HepG2 (cell line): Measurements from ENCODE around the gene CES3. TPM values are rescaled to one million over a fixed set of nuclear protein-coding genes. Genes with fewer than 3 reads are reported as not detected.

Source experiments
- GMEB2 ChIP-seq: IDR thresholded peaks from 2 replicates; pipeline ENCODE4 v1.6.1; 2016; ENCODE audit warnings: missing biosample characterization, missing genetic modification reagents, low read depth
- HMG20A ChIP-seq: IDR thresholded peaks from 2 replicates; pipeline ENCODE4 v1.6.1; 2016; ENCODE audit warnings: borderline replicate concordance
- MAFG ChIP-seq: sonication (generic); formaldehyde crosslinking; IDR thresholded peaks from 2 replicates; pipeline ENCODE4 v1.5.1; 2020; ENCODE audit warnings: mild to moderate bottlenecking, missing genetic modification reagents
- MEIS1 ChIP-seq: sonication (generic); formaldehyde crosslinking; IDR thresholded peaks from 2 replicates; pipeline ENCODE4 v1.9.0; 2021; ENCODE audit warnings: mild to moderate bottlenecking, missing genetic modification reagents, moderate library complexity, borderline replicate concordance
- MIER3 ChIP-seq: IDR thresholded peaks from 2 replicates; pipeline ENCODE4 v1.6.1; 2016; ENCODE audit warnings: missing compliant biosample characterization, borderline replicate concordance
- MYPOP ChIP-seq: sonication (generic); formaldehyde crosslinking; IDR thresholded peaks from 2 replicates; pipeline ENCODE4 v1.8.1; 2023; ENCODE audit warnings: mild to moderate bottlenecking, moderate library complexity, missing genetic modification reagents
- NONO ChIP-seq, 2 experiments: fragments of 450-650 bp in 1 of 2; sonication (generic) in 1 of 2; formaldehyde crosslinking in 1 of 2; IDR thresholded peaks in 1 of 2; conservative IDR thresholded peaks in 1 of 2; 2 replicates each; pipeline versions ENCODE4 v1.6.1 to v1.8.0; 2017 to 2022; ENCODE audit warnings: mild to moderate bottlenecking in 1 of 2, missing genetic modification reagents in 1 of 2, moderate library complexity in 1 of 2
- TERF1 ChIP-seq: sonication (generic); formaldehyde crosslinking; IDR thresholded peaks from 2 replicates; pipeline ENCODE4 v1.8.0; 2022; ENCODE audit warnings: mild to moderate bottlenecking, missing genetic modification reagents, moderate library complexity
- TSC22D2 ChIP-seq: sonication (generic); formaldehyde crosslinking; IDR thresholded peaks from 2 replicates; pipeline ENCODE4 v1.5.1; 2020; ENCODE audit warnings: missing genetic modification reagents, mild to moderate bottlenecking, borderline replicate concordance
- ZNF263 ChIP-seq: sonication (generic); formaldehyde crosslinking; IDR thresholded peaks from 2 replicates; pipeline ENCODE4 v1.4.0; 2020; ENCODE audit warnings: missing genetic modification reagents
- ZNF296 ChIP-seq: sonication (generic); formaldehyde crosslinking; conservative IDR thresholded peaks from 2 replicates; pipeline ENCODE4 v1.5.0; 2020; ENCODE audit warnings: mild to moderate bottlenecking, missing genetic modification reagents
- ZNF687 ChIP-seq: sonication (generic); formaldehyde crosslinking; IDR thresholded peaks from 2 replicates; pipeline ENCODE4 v1.5.1; 2020; ENCODE audit warnings: mild to moderate bottlenecking, missing genetic modification reagents, moderate library complexity
- polyA plus RNA-seq, 8 experiments: library from polyadenylated mRNA; depleted of rRNA in 3 of 8; stranded (reverse) in 7 of 8; unstranded in 1 of 8; fragments of >200 nt; fragmentation: Illumina TruSeq in 4 of 8; extraction: Trizol in 4 of 8; gene quantifications; 2 replicates each; pipeline versions ENCODE4 v1.2.1 to v1.2.3, GENCODE V29; 2011 to 2016; ENCODE audit warnings: low read depth in 4 of 8, missing spikeins in 1 of 8, mixed read lengths in 1 of 8; ENCODE audit not compliant: insufficient read depth in 1 of 8
- total RNA-seq, 5 experiments: library from RNA; depleted of rRNA; stranded (reverse); fragments of >200 nt; fragmentation: Illumina TruSeq; extraction: Trizol; gene quantifications; 2 replicates each; pipeline ENCODE4 v1.2.3, GENCODE V29; 2016; ENCODE audit warnings: low read depth in 1 of 5
- TF ChIP-seq, protein P1 (sequence below): sonication (generic); formaldehyde crosslinking; IDR thresholded peaks from 2 replicates; pipeline ENCODE4 v1.4.0; 2020; ENCODE audit warnings: missing genetic modification reagents
- TF ChIP-seq, protein P2 (sequence below), 2 experiments: sonication (generic) in 1 of 2; formaldehyde crosslinking in 1 of 2; IDR thresholded peaks; 2 replicates each; pipeline versions ENCODE4 v1.4.0 to v1.6.1; 2016 to 2020; ENCODE audit warnings: borderline replicate concordance in 1 of 2, low read depth in 1 of 2, mild to moderate bottlenecking in 1 of 2, missing genetic modification reagents in 1 of 2

Gene CES3
- total and polyA plus RNA-seq, 2 of the 13 experiments (the other 11 are each of a cell fraction or from before 2014, with no cell fraction given) = 6.6 to 17.4 TPM

DNA sequence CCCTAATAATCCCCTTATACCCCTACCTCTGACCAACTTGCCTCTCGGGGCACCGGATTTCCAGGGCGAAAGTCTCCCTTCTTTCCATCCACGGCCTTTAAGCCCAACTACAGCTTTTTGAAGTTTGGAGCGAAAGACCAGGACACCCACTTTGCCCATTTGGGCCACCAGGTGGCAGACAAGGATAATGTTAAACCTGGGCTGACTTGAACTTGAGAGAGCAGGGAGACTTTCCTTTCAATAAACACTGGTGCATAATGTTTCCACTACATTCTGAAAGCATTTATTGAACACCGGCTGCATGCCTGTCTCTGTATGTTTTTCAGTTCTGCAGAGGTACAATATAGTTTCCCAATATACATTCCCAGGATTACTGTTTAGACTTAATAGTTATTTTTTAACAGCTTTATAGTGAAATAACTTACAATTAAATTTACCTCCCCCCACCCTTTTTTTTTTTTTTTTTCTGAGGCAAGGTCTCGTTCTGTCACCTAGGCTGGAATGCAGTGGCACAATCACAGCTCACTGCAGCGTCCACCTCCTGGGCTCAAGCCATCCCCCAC lies 6.9 kb upstream of the CES3 start (continued):
- TF ChIP-seq ZNF687 (CRISPR knock-in tag) (no peak), ZNF263 (CRISPR knock-in tag) (no peak), GMEB2 (CRISPR knock-in tag) (no peak), MIER3 (CRISPR knock-in tag) (peak; percentile 74; the same call in 1 of the 2 replicates), MEIS1 (CRISPR knock-in tag) (no peak), TERF1 (CRISPR knock-in tag) (no peak), MAFG (CRISPR knock-in tag) (no peak), ZNF296 (CRISPR knock-in tag) (no peak), MYPOP (CRISPR knock-in tag) (peak; percentile 35; the same call in 1 of the 2 replicates), TSC22D2 (CRISPR knock-in tag) (no peak), NONO (IDR thresholded peaks at IDR 0.05) (no peak), NONO (CRISPR knock-in tag; conservative IDR thresholded peaks at IDR 0.05) (no peak), HMG20A (CRISPR knock-in tag) (peak; percentile 33; the same call in 1 of the 2 replicates)
- TF ChIP-seq, protein P1, sequence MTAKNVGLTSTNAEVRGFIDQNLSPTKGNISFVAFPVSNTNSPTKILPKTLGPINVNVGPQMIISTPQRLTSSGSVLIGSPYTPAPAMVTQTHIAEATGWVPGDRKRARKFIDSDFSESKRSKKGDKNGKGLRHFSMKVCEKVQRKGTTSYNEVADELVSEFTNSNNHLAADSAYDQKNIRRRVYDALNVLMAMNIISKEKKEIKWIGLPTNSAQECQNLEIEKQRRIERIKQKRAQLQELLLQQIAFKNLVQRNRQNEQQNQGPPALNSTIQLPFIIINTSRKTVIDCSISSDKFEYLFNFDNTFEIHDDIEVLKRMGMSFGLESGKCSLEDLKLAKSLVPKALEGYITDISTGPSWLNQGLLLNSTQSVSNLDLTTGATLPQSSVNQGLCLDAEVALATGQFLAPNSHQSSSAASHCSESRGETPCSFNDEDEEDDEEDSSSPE = no peak
- TF ChIP-seq, protein P2, sequence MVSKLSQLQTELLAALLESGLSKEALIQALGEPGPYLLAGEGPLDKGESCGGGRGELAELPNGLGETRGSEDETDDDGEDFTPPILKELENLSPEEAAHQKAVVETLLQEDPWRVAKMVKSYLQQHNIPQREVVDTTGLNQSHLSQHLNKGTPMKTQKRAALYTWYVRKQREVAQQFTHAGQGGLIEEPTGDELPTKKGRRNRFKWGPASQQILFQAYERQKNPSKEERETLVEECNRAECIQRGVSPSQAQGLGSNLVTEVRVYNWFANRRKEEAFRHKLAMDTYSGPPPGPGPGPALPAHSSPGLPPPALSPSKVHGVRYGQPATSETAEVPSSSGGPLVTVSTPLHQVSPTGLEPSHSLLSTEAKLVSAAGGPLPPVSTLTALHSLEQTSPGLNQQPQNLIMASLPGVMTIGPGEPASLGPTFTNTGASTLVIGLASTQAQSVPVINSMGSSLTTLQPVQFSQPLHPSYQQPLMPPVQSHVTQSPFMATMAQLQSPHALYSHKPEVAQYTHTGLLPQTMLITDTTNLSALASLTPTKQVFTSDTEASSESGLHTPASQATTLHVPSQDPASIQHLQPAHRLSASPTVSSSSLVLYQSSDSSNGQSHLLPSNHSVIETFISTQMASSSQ (IDR thresholded peaks at IDR 0.05; ENCODE audit: low read depth) = no peak
- TF ChIP-seq, protein P2 (CRISPR knock-in tag; IDR thresholded peaks at IDR 0.05; ENCODE audit: borderline replicate concordance) = no peak
